Measurements from ENCODE around the gene ABCA4.

- TF ChIP-seq CTCF (IDR thresholded peaks at IDR 0.05 in 4 of 5, conservative IDR thresholded peaks at IDR 0.05 in 1 of 5) (no peak), POLR2A (IDR thresholded peaks at IDR 0.05) (no peak)
Observed at GRCh38 chr1:94042388-94042787, 78.6 kb downstream of the ABCA4 start.
